Gastroesophageal sphincter (tissue), 3 donors: Measurements from ENCODE around the gene MAML2.

Experiments
- CTCF ChIP-seq, 4 experiments: fragments of 200-600 bp in 2 of 4; fragments of 450-650 bp in 2 of 4; sonication (generic) in 1 of 4; IDR thresholded peaks; one replicate each; pipeline ENCODE4 v1.5.1; 2017 to 2019; ENCODE audit warnings: antibody characterized with exemption in 4 of 4, mild to moderate bottlenecking in 2 of 4, moderate library complexity in 2 of 4
- EP300 ChIP-seq: sonication (generic); formaldehyde crosslinking; IDR thresholded peaks from one replicate; pipeline ENCODE4 v1.6.1; 2017; ENCODE audit warnings: antibody characterized with exemption, mild to moderate bottlenecking
- POLR2A ChIP-seq, 2 donors: fragments of 450-650 bp; IDR thresholded peaks; one replicate each; pipeline ENCODE4 v1.6.1; 2017; ENCODE audit warnings: antibody characterized with exemption in 2 of 2, mild to moderate bottlenecking in 2 of 2, moderate library complexity in 1 of 2
- POLR2AphosphoS5 ChIP-seq: sonication (generic); formaldehyde crosslinking; IDR thresholded peaks from one replicate; pipeline ENCODE4 v1.6.1; 2017; ENCODE audit warnings: antibody characterized with exemption

- TF ChIP-seq CTCF (IDR thresholded peaks at IDR 0.05) (no peak), EP300 (no peak), POLR2A (IDR thresholded peaks at IDR 0.05) (no peak), POLR2AphosphoS5 (no peak)
These were observed 120.9 kb downstream of the MAML2 start for GRCh38 chr11:96222102-96222501.
